MM.1S (cell line): ENCODE results near the gene DENND4B.

Experiments
- DNase-seq: peaks from one replicate; pipeline ENCODE4 v3.0.0-alpha.2; 2015
- H2AFZ ChIP-seq: fragments of 300-600 bp; sonication (generic); 2 replicates; pipeline ENCODE4 v1.6.0; 2016; ENCODE audit warnings: antibody characterized with exemption, low read length
- H3F3A ChIP-seq: fragments of 300-600 bp; sonication (generic); 2 replicates; pipeline ENCODE4 v1.6.1; 2016; ENCODE audit warnings: mild to moderate bottlenecking, antibody characterized with exemption, low read length, moderate library complexity, mixed read lengths; ENCODE audit not compliant: insufficient read depth
- H3K27ac ChIP-seq: fragments of 300-600 bp; sonication (generic); 2 replicates; pipeline ENCODE4 v1.5.1; 2016; ENCODE audit warnings: mild to moderate bottlenecking, low read length
- H3K27me3 ChIP-seq: fragments of 300-600 bp; sonication (generic); replicated peaks from 2 replicates; pipeline ENCODE4 v1.6.0; 2016; ENCODE audit warnings: low read length; ENCODE audit not compliant: insufficient read depth
- H3K36me3 ChIP-seq: fragments of 300-600 bp; sonication (generic); replicated peaks from 2 replicates; pipeline ENCODE4 v1.6.1; 2016; ENCODE audit warnings: mild to moderate bottlenecking, low read length, mixed read lengths; ENCODE audit not compliant: insufficient read depth
- H3K4me1 ChIP-seq: fragments of 300-600 bp; sonication (generic); 2 replicates; pipeline ENCODE4 v1.6.1; 2016; ENCODE audit warnings: low read length, mixed read lengths
- H3K4me2 ChIP-seq: fragments of 300-600 bp; sonication (generic); 2 replicates; pipeline ENCODE4 v1.6.0; 2016; ENCODE audit warnings: low read depth, low read length
- H3K4me3 ChIP-seq: fragments of 300-600 bp; sonication (generic); 2 replicates; pipeline ENCODE4 v1.5.1; 2016; ENCODE audit warnings: low read length, mixed read lengths
- H3K79me2 ChIP-seq: fragments of 300-600 bp; sonication (generic); 2 replicates; pipeline ENCODE4 v1.6.1; 2016; ENCODE audit warnings: mixed run types, low read length, mixed read lengths
- H3K9ac ChIP-seq: fragments of 300-600 bp; sonication (generic); 2 replicates; pipeline ENCODE4 v1.6.1; 2016; ENCODE audit warnings: low read length, mixed read lengths
- H3K9me2 ChIP-seq: fragments of 300-600 bp; sonication (generic); replicated peaks from 2 replicates; pipeline ENCODE4 v1.6.1; 2016; ENCODE audit warnings: mild to moderate bottlenecking, low read length, mixed read lengths; ENCODE audit not compliant: insufficient read depth
- H3K9me3 ChIP-seq: fragments of 300-600 bp; sonication (generic); replicated peaks from 2 replicates; pipeline ENCODE4 v1.6.1; 2016; ENCODE audit warnings: mild to moderate bottlenecking, low read length, mixed read lengths; ENCODE audit not compliant: insufficient read depth
- H4K20me1 ChIP-seq: fragments of 300-600 bp; sonication (generic); 2 replicates; pipeline ENCODE4 v1.6.1; 2016; ENCODE audit warnings: mild to moderate bottlenecking, low read length, moderate library complexity, mixed read lengths; ENCODE audit not compliant: insufficient read depth
- CTCF ChIP-seq: fragments of 300-600 bp; sonication (generic); IDR thresholded peaks from 2 replicates; pipeline ENCODE4 v1.5.1; 2016; ENCODE audit warnings: antibody characterized with exemption, low read length, mixed read lengths
- EZH2 ChIP-seq: fragments of 300-600 bp; sonication (generic); optimal IDR thresholded peaks from 2 replicates; pipeline ENCODE3; 2017; ENCODE audit warnings: low read depth, mild to moderate bottlenecking, antibody characterized with exemption, low read length, mixed read lengths
- EZH2phosphoT487 ChIP-seq: fragments of 300-600 bp; sonication (generic); IDR thresholded peaks from 2 replicates; pipeline ENCODE4 v1.6.1; 2018; ENCODE audit warnings: antibody characterized with exemption, low read length

Gene DENND4B

GRCh38 chr1:153881751-153882150, 64.8 kb downstream of the DENND4B start:
- DNase-seq = no peak
- H3K27ac ChIP-seq = no peak overlapping the region
- H3K4me2 ChIP-seq = no peak overlapping the region
- TF ChIP-seq EZH2 (no peak), EZH2phosphoT487 (no peak), CTCF (no peak)
- H3F3A ChIP-seq = no peaks in the 10 kb centered on the region
- no peaks in the 10 kb centered on the region for H3K9me3 ChIP-seq
- H3K4me3 ChIP-seq = no peak overlapping the region
- no peak overlapping the region for H3K9ac ChIP-seq
- no peaks in the 10 kb centered on the region for H3K4me1 ChIP-seq
- H2AFZ ChIP-seq = no peak overlapping the region
- H3K27me3 ChIP-seq = no peaks in the 10 kb centered on the region
- peaks cover 16% of the 10 kb centered on the region for H4K20me1 ChIP-seq
- peaks cover 91% of the 10 kb centered on the region for H3K79me2 ChIP-seq
- no peaks in the 10 kb centered on the region for H3K9me2 ChIP-seq
- H3K36me3 ChIP-seq = no peaks in the 10 kb centered on the region

- Histone ChIP-seq H3K4me3 (no peak overlapping the region), H3K36me3 (no peaks in the 10 kb centered on the region), H3K79me2 (peaks cover 90% of the 10 kb centered on the region), H3K4me1 (no peaks in the 10 kb centered on the region), H3K9ac (no peak overlapping the region), H3K9me3 (no peaks in the 10 kb centered on the region), H3K27me3 (no peaks in the 10 kb centered on the region), H3F3A (no peaks in the 10 kb centered on the region), H4K20me1 (peaks cover 16% of the 10 kb centered on the region), H2AFZ (no peak overlapping the region), H3K27ac (no peak overlapping the region), H3K4me2 (no peak overlapping the region), H3K9me2 (no peaks in the 10 kb centered on the region)
- TF ChIP-seq CTCF = no peak
- no peak for TF ChIP-seq EZH2phosphoT487
- no peak for TF ChIP-seq EZH2
- DNase-seq = no peak
These were observed 65.6 kb downstream of the DENND4B start for GRCh38 chr1:153880962-153881361.

GRCh38 chr1:153880024-153880423, 66.5 kb downstream of the DENND4B start:
- Histone ChIP-seq H3K9ac (no peak overlapping the region), H4K20me1 (peaks cover 16% of the 10 kb centered on the region), H3K9me2 (no peaks in the 10 kb centered on the region), H3K27ac (no peak overlapping the region), H3K36me3 (no peaks in the 10 kb centered on the region), H3K27me3 (no peaks in the 10 kb centered on the region), H3K4me3 (no peak overlapping the region), H3K79me2 (peaks cover 91% of the 10 kb centered on the region), H3F3A (no peaks in the 10 kb centered on the region), H2AFZ (no peak overlapping the region), H3K4me2 (no peak overlapping the region), H3K4me1 (no peaks in the 10 kb centered on the region), H3K9me3 (no peaks in the 10 kb centered on the region)
- DNase-seq = no peak
- TF ChIP-seq CTCF (no peak), EZH2phosphoT487 (no peak), EZH2 (no peak)
